Fibroblast of mammary gland (primary cell): ENCODE measurements around the gene MGMT.

Source experiments
- DNase-seq: peaks from one replicate; pipeline ENCODE4 v3.0.0-alpha.2; 2010; ENCODE audit warnings: low read depth
- H3K4me3 ChIP-seq: 2 replicates; pipeline ENCODE4 v1.5.1; 2011; ENCODE audit warnings: low read depth, mild to moderate bottlenecking, low read length, moderate library complexity; ENCODE audit not compliant: control insufficient read depth
- TF ChIP-seq, protein P1 (sequence below): conservative IDR thresholded peaks from 2 replicates; pipeline ENCODE4 v1.5.1; 2011; ENCODE audit warnings: low read depth, low read length, inconsistent platforms; ENCODE audit not compliant: control insufficient read depth, insufficient read depth

MGMT gene

GRCh38 chr10:129631870-129632623 lies 165.0 kb downstream of the MGMT start:
- H3K4me3 ChIP-seq, result no peak overlapping the region
- TF ChIP-seq, protein P1, sequence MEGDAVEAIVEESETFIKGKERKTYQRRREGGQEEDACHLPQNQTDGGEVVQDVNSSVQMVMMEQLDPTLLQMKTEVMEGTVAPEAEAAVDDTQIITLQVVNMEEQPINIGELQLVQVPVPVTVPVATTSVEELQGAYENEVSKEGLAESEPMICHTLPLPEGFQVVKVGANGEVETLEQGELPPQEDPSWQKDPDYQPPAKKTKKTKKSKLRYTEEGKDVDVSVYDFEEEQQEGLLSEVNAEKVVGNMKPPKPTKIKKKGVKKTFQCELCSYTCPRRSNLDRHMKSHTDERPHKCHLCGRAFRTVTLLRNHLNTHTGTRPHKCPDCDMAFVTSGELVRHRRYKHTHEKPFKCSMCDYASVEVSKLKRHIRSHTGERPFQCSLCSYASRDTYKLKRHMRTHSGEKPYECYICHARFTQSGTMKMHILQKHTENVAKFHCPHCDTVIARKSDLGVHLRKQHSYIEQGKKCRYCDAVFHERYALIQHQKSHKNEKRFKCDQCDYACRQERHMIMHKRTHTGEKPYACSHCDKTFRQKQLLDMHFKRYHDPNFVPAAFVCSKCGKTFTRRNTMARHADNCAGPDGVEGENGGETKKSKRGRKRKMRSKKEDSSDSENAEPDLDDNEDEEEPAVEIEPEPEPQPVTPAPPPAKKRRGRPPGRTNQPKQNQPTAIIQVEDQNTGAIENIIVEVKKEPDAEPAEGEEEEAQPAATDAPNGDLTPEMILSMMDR, result no peak
- DNase-seq, result no peak

GRCh38 chr10:129637010-129637409 lies 170.0 kb downstream of the MGMT start:
- no peak for DNase-seq
- TF ChIP-seq, protein P1, result no peak
- H3K4me3 ChIP-seq, result no peak overlapping the region

DNA sequence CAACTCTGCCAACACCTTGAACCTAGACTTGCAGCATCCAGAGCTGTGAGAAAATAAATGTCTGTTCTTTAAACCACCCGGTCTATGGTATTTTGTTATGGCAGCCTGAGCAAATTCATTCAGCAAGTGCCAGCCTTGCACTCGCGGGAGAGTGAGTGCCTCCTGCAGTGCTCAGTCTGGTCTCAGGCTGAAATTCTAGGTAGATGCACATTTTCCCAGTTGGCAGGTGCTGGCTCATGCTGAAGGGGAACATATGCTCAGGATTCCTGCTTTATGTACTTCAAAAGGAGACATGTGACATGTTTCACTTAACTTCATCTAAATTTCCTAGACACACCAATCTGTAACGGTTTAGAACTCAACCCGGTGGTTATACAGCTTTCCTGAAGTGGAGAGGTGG lies 170.8 kb downstream of the MGMT start:
- no peak overlapping the region for H3K4me3 ChIP-seq
- no peak for DNase-seq
- TF ChIP-seq, protein P1, result no peak

- no peak for DNase-seq
- TF ChIP-seq, protein P1, result no peak
- no peak overlapping the region for H3K4me3 ChIP-seq
Observed at GRCh38 chr10:129641351-129641750, 174.3 kb downstream of the MGMT start.

- no peak overlapping the region for H3K4me3 ChIP-seq
- TF ChIP-seq, protein P1, result no peak
- no peak for DNase-seq
Observed at GRCh38 chr10:129641982-129642381, 174.9 kb downstream of the MGMT start.

DNA sequence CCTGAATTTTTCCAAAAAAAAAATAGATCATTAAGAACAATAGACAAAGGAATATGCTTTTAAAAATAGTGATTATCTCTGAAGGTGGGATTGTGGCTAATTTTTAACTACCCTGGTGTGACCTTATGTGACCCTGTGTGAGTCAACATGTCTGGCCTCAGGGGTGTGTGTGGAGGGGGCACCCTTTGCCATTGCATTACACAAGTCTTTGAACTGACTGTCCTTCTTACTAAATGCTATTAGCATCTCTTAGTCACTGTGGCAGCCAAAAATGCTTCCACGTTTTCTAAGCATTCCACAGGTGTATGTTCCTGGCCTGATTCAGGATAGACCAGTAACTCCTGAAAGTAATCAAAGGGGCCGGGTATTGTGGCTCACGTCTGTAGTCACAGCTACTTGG lies 175.4 kb downstream of the MGMT start:
- TF ChIP-seq, protein P1, result no peak
- DNase-seq, result peak; percentile 16
- no peak overlapping the region for H3K4me3 ChIP-seq
